Islet of Langerhans (tissue), 1 donor: Measurements from ENCODE around the gene CARF.
A peak's percentile ranks its signal among the peaks of the same experiment; 100 is the strongest.
"Not testable (repeated sequence)": the region's sequence is repeated elsewhere in the genome, so short reads cannot be mapped to it uniquely, and the experiment has no call there.

Experiments used
- FAIRE-seq: peaks from one replicate; lab custom pipeline; 2011; peaks lifted over from hg19 to GRCh38; lab: Jason Lieb, UNC

CARF gene, protein sequence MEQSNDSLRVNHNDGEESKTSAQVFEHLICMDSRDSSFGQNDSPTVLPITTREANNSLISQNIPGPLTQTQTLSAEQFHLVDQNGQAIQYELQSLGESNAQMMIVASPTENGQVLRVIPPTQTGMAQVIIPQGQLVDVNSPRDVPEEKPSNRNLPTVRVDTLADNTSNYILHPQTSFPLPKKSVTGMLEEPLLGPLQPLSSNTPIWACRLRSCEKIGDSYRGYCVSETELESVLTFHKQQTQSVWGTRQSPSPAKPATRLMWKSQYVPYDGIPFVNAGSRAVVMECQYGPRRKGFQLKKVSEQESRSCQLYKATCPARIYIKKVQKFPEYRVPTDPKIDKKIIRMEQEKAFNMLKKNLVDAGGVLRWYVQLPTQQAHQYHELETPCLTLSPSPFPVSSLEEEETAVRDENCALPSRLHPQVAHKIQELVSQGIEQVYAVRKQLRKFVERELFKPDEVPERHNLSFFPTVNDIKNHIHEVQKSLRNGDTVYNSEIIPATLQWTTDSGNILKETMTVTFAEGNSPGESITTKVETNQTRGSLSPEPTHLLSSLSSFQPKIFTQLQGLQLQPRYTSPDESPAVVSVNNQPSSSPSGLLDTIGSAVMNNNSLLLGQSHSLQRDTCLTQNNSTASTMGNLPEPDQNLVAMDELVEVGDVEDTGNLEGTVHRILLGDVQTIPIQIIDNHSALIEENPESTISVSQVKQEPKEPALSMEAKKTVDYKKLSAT

DNA sequence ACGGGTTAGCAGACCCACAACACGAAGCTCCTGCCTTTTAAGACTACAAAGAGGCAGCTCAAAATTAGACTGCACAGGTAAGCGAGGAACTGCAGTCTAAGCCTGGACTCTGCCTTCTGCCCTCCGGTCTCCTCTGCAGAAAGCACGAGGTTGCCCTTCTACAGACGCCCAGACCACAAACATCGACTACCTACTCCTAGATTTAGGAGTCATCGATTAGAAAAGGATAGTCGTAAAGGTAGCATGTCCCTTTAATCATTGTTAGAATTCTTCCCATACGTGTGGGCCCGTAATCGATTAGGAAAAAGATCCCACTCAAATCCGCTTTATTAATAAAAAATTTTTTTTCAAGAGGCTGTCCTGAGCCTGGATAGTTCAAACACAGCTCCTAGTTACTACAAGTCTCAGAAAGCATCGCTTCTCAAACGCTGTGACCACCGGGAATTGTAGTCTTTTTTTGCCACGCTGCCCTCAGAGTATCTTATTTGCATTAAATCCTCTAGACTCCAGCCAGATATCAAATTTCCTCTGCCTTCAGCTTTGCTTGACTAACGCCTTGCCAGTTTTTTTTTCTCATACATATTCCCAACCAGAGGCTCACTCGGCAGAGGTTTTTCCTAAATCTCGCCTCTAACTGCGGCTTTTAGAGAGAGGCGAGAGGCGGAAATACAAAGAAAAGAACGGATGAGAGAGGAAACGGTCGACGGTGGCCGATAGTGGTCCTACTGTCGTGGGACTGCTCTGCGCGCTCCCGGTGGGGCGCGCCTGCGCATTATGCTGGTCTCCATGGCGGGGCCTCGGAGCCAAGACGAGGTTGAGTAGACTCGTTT is at the start of gene CARF, which contains the start of gene WDR12:
CARF (plus strand) TSS at position 764 of the 830 bp plus-strand sequence. CDS start 29,628 bp downstream, outside the sequence.
WDR12 (minus strand) TSS at position 162 of the 830 bp plus-strand sequence. CDS start 197 bp downstream, outside the sequence.
- peak; percentile 92 for FAIRE-seq

DNA sequence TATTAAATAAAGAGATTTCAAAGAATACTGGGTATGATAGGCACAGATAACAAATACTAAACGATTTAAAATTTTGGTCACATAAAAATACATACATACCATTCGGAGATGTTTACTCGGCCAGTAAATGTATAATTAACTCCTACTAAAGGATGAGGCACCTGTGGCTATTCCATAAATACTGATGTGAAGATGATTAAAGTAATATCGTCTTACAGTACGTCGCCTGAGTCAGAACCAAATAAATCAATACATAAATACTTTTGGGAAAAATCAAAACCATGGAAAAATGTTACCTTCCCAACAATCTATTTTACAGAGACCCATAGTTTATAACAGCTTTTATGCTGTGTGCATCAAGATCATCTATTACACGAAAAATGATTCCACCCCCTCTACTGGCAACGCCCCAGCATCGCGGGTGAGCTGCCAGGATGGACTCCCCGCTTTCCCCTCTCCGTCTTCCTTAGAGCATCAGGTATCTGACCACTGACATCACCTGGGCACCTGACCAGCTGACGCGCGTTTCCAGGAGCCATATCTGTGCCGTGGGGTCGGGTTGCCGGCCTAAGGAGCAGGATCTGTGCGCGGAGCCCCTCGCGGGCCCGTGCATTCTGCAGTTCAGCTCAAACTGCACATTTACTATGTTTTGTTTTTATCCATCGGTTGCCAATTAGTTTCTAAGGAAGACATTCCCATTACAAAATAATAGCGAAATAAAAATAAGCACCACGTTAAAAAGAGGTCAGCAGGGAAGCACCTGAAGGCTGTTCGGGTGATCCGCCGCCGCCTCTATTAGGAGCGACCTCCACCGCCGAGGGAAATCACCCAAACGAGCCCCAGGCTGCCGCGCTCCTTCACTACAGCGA is 41.4 kb upstream of the CARF start:
- FAIRE-seq, result peak; percentile 100

DNA sequence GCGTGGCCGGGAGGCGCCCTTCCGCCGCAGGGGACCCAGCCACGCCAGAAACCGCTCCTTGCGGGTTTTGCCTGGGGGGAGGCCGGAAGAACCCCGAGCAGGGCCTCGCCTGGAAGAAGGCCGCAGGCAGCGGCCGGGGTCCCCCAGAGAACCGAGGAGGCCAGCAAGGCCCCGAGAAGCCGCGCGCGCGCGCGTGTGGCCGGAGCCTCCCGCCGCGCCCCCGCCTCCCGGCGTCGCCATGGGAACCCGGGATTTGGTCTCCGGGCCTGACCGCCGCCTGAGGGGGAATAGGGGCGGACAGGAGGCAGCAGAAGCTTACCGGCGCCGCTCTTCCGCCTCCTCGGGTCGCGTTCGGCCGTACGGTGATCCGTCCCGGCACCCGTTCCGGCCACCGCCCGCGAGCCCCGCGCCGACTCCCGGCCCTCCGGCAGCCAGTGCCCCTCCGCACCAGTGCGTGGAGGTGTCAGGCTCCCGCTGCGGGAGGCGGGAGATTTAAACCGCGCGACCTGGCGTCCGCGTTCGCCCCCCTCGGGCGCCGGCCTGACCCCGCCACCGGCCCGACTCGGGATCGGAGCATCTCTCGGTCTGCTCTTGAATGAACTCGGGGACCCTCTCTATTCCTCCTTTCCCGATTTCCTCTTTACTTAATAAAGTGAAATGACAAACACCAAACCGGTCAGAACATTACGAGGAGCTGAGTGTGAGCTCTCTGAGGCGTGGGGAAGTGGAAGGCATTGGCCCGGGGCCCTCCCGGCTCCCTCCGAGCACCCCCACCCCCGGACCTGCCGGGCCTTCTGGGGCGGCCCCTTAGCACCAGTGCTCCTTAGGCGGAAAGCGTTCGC is 40.6 kb upstream of the CARF start, which contains the start of gene ICA1L:
ICA1L (minus strand) TSS at position 467 of the 842 bp plus-strand sequence. CDS start 42,757 bp downstream, outside the sequence.
- no peak for FAIRE-seq

DNA sequence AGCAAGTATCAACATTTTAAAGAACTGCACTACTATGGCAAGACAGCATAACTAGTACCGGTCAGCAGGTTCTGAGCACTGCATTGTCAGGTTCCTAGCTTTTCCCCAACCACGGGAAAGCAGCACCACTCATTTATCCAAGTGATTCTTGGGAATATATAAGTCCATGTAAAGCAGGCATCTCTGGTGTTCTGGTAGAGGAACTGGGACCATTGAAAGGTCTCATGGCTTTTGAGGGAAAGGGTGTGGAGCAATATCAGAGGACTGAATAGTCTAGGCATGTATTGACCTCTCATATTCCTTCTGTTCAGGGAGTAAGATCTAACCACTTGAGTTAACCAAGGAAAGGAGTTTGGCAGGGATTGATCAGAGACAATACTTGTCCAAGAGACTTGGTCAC is 34.4 kb upstream of the CARF start:
- no peak for FAIRE-seq

DNA sequence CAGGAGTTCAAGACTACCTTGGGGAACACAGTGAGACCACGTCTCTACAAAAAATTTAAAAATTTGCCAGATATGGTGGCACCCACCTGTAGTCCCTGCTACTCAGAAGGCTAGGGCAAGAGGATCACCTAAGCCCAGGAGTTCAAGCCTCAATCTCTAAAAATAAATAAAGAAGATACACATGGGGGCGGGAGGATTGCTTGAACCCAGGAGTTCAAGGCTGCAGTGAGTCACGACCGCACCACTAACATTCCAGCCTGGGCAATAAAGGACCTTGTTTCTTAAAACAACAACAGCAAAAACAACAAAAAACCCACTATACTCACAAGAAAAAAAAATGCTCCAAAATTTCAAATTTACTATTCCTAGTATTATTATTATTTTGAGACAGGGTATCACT is 30.5 kb upstream of the CARF start:
- no peak for FAIRE-seq

DNA sequence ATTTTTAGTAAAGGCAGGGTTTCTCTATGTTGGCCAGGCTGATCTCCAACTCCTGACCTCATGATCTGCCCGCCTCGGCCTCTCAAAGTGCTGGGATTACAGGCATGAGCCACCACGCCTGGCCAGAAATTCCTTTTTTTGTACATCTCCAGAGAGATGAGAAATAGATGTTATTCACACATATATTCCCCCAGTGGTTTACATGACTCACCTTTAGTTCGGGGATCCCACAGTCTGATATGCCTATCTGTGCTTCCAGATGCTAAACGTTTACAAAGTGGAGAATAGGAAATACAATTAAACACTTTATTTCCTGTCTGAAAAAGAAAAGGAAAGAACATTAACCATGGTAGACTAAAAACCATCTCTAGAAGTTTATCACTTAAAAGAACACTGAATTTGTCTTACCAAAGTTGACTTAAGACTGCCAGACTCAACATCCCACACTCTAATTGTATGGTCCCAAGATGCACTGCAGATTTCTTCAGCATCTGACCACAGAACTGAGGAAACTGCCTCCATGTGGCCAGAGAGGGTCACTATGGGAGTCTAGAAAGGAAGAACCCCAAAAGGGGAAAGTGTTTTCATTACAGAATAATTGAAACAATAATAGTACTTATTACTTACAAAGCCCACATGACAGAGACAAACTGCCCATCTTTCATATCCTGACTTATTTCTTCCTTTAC is 27.9 kb upstream of the CARF start:
- no peak for FAIRE-seq

DNA sequence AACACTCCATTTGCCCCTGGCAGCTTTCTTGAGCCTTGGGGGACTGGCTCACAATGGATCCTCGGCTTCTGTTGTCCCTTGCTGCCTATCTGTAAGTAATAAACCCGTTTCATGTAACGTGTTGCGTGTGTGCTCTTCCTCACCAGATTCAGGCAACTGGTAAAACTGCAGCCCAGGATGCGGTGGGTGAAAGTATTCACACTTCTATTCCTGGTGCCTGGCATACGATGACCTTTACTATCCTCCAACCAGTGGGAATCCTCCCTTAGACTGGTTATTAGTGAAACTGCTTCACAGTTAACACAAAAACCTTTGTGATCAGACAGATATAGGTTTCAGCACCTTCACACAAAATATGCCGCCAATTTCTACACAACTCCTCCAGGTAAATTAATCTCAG is 26.9 kb upstream of the CARF start:
- FAIRE-seq, result no peak

DNA sequence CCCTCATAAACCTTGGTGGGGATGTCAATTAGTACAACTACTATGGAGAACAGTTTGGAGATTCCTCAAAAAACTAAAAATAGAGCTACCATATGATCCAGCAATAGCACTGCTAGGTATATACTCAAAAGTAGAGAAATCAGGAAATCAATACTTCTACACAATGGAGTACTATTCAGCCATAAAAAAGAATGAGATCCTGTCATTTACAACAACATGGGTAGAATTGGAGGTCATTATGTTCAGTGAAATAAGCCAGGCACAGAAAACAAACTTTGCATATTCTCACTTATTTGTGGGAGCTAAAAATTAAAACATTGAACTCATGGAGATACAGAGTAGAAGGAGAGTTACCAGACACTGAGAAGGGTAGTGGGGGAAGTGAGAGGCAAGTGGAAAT is 6.6 kb upstream of the CARF start:
- FAIRE-seq, result not testable (repeated sequence)

DNA sequence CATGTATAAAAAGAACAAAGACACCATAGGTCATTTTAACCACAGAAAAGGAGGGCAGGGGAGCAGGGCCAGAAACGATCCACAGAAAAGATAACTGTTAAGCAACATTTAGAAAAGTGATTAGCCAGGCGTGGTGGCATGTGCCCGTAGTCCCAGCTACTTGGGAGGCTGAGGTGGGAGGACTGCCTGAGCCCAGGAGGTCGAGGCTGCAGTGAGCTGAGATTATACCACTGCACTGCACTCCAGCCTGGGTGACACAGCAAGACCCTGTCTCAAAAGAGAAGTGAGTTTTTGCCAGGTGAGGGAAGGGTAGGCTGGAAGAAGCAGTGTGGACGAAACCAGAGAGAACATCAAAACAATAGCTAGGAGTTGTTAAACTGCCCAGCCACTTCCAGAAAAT is 3.9 kb upstream of the CARF start:
- FAIRE-seq, result no peak

DNA sequence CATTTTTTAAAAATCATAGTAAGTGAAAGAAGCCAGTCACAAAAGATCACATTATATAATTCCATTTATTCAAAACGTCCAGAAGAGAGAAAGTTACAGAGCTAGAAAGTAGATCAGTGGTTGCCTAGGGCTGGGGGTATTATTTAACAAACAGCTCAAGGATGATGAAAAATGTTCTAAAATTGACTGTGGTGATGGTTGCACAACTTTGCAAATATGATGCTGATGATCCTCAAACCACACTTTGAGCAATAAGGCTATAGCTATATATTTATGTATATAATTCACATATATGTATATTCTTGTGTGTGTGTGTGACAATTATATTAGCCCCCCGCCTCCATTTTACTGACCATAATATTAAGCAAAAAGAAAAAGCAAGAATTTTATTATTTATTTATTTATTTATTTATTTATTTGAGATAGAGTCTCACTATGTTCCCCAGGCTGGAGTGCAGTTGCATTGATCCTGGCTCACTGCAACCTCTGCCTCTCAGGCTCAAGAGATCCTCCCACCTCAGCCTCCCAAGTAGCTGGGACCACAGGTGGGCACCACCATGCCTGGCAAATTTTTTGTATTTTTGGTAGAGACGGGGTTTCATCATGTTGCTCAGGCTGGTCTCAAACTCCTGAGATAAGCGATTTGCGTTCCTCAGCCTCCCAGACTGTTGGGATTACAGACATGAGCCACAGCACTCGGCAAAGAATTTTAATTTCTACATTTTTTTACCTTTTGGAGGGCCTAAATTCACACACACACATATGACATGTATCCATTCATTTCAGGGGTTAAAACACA is 2.5 kb upstream of the CARF start:
- FAIRE-seq, result no peak

DNA sequence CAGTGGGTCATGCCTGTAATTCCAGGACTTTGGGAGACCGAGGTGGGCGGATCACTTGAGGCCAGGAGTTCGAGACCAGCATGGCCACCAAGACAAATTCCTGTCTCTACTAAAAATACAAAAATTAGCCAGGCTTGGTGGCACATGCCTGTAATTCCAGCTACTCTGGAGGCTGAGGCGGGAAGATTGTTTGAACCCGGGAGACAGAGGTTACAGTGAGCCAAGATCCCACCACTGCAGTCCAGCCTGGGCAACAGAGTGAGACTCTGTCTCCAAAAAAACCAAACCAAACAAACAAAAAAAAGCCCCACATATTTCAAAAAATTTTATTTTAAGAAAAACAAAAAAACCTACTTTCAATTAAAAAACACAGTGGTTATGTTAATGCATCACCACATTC is 1.8 kb upstream of the CARF start:
- not testable (repeated sequence) for FAIRE-seq

DNA sequence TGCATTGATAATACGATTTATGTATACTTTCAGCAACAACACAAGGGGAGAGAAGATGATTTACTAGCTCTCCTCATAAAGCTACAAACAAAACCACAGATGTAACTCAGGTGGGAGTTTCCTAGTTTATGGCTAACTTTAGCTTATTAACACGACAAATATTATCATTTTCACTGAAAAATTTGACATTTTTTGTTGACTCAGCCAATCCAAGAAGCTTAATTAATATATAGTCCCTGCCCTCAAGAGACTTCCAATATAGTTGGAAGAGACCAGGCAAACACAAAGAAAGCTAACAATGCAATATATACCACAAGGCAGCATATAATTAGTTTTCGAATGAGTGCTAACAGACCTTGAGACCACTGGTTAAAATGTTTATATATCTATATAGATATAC is 1.4 kb upstream of the CARF start:
- no peak for FAIRE-seq

DNA sequence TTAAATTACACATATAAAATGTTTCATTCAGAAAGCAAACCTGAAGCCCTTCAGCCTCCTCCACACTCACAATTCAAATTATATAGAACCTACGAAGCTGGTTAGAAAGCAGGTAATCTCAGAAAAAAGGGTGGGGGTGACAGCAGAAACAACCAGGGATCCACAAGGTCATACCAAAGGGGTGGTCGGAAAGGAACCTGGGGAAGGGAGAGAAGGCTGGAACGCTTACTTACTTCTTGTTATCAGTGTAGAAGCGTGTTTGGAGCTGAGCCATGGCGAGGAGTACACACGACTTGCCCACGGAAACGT is 918 bp upstream of the CARF start:
- FAIRE-seq, result no peak

DNA sequence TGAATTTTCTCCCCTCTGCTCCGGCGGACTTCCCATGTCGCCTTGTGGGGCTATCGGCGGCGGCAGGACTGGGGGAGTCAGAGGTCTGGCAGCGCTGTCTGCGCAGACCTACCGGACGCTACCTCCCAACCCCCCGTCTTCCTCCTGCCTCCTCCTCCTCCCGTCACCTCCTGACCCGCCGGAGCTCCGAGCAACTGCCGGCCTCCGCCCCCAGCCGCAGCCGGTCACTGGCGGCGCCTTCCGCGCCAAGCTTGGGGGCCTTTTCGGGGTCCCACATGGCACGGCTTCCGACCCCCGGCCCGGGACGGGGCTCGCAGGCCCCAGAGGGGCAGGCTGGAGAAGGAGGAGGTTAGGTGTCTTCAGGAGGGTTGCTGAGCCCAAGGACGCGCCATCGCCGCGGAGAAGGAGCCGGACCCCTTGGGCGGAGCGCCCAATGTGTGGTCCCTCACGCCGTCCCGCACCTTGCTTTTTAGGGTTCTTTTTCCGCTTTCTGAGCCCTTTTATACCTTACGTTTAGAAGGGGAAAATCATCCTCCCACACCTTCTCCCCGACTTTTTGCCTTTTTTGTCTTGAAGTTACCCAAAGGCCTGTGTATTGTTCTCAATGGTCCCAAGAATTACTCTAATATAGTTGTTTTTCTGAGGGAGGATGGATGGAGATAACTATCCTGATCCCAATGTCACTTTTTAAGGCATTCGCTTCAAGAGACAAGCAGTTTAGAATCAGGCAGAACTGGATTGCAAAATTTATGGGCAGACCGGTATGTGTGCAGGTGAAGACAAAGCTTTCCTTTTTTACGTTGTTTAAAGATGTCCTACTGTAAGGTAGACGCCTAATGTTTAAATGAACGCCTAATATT is 497 bp downstream of the CARF start:
- not testable (repeated sequence) for FAIRE-seq

DNA sequence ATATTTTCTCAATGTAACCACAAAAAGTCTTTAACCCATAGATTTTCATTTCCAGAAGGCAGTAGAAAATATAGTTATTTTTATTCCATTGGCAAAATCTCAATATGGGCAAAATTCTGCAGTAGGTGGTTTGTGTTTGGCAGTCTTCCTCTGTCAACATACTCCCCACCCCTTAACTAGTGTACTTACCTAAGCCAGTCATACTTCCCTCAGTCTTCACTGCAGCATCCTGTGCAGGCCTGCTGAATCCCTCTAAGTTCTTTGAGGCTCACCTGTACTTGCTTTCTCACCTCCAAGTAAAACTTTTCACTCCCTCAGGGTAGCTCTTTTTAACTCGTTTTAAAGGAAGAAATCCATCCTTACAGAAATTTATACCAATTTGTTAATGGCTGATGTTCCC is 6.8 kb downstream of the CARF start:
- no peak for FAIRE-seq

DNA sequence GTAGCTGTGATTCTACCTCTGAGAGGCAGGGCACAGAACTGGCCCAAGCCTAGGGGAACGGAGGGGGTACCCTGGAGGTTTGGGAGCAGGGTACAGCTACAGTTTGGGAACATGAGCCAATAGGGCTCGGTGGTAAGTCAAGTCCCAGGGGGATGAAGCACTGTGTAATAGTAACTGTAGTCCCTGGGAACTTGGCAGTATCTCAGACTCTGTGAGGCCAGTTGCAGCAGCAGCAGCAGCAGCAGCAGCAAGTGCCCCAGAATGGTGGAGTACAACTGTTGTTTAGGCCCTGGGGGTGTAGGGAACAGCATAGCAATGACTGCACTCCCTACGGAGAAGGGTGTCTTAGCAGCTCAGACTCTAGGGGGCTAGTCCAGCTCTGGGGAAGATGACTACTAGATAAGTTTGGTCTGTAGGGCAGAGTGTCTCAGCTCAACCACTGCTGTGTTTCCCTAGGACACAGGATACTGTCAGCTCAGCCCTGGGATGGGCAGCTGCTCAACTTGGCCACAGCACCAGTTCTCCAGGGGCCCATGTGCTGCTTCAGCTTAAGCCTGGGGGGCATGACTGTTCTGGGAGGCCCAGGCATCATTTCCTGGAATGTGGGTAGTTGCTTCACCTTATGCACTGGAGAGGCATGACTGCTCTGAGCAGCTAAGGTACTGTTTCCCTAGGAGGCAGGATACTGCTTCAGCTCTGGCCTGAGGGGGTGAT is 20.5 kb downstream of the CARF start:
- FAIRE-seq, result no peak

DNA sequence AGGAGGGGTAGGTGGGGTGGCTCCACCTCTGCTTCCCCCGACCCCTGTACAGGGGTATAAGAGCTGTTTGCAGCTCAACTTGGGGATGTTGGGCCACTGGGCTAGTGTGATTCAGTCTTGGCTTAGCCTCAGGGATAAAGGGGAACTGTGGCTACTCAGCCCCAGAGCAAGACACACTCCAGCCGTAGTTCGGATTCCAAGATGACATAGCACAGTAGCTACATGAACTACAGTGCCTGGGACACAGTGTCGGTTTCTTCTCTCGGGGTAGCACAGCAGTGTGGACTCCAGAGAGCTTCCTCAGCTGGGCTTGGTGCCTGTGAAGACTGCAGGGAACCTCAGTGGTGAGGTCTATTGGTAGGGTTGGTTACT is 21.1 kb downstream of the CARF start:
- FAIRE-seq, result no peak

DNA sequence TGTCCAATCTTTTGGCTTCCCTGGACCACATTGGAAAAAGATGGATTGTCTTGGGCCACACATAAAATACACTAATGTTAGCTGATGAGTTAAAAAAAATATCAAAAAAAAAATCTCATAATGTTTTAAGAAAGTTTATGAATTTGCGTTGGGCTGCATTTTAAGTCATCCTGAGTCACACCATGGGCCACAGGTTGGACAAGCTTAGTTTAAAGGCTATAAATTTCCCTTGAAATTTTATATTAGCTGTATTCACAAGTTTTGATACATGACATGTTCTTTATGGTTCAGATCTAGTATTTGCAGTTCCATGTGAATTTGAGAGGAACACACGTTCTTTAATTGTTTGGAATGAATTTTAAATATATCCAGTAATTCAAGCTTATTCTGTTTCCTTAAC is 21.9 kb downstream of the CARF start:
- FAIRE-seq, result no peak
